ENCODE data around the gene CRK.
"Not testable (repeated sequence)": the region's sequence is repeated elsewhere in the genome, so short reads cannot be mapped to it uniquely, and the experiment has no call there.

Gene CRK

GRCh38 chr17:1462164-1463112, 6.4 kb upstream of the CRK start:
- DNase-seq, result peak; percentile 22

GRCh38 chr17:1461198-1461944, 5.3 kb upstream of the CRK start:
- no peak for DNase-seq

GRCh38 chr17:1460233-1460632, 4.2 kb upstream of the CRK start:
- DNase-seq, result no peak

GRCh38 chr17:1455291-1455796, 688 bp downstream of the CRK start:
- DNase-seq, result peak; percentile 51

- no peak for DNase-seq
Observed at GRCh38 chr17:1454541-1454940, 1.5 kb downstream of the CRK start.

- not testable (repeated sequence) for DNase-seq
Observed at GRCh38 chr17:1453694-1454093, 2.3 kb downstream of the CRK start.

- DNase-seq, result no peak
Observed at GRCh38 chr17:1452836-1453235, 3.2 kb downstream of the CRK start.

- not testable (repeated sequence) for DNase-seq
Observed at GRCh38 chr17:1450261-1450660, 5.8 kb downstream of the CRK start.

GRCh38 chr17:1449412-1449967, 6.5 kb downstream of the CRK start:
- DNase-seq, result no peak

GRCh38 chr17:1447052-1447451, 9.0 kb downstream of the CRK start:
- no peak for DNase-seq

- DNase-seq, result no peak
Observed at GRCh38 chr17:1446201-1446600, 9.8 kb downstream of the CRK start.

GRCh38 chr17:1445695-1446094, 10.3 kb downstream of the CRK start:
- not testable (repeated sequence) for DNase-seq

GRCh38 chr17:1442721-1443120, 13.3 kb downstream of the CRK start:
- DNase-seq, result not testable (repeated sequence)

GRCh38 chr17:1442187-1442586, 13.8 kb downstream of the CRK start:
- no peak for DNase-seq

GRCh38 chr17:1440921-1441320, 15.1 kb downstream of the CRK start:
- DNase-seq, result no peak

GRCh38 chr17:1438593-1439083, 17.4 kb downstream of the CRK start:
- DNase-seq, result no peak

GRCh38 chr17:1435326-1435725, 20.7 kb downstream of the CRK start:
- no peak for DNase-seq

- no peak for DNase-seq
Observed at GRCh38 chr17:1434150-1434549, 21.9 kb downstream of the CRK start.

GRCh38 chr17:1431631-1432104, 24.4 kb downstream of the CRK start:
- no peak for DNase-seq

GRCh38 chr17:1423456-1424135, 32.4 kb downstream of the CRK start:
- DNase-seq, result no peak

GRCh38 chr17:1422885-1423284, 33.1 kb downstream of the CRK start:
- no peak for DNase-seq

GRCh38 chr17:1421470-1421869, 34.6 kb downstream of the CRK start:
- DNase-seq, result no peak

GRCh38 chr17:1420981-1421380, 35.1 kb downstream of the CRK start:
- no peak for DNase-seq

All from SHP77 treated with DMSO at 0.1 percent for 48 hours (cell line).